Kasumi-1 (cell line): Measurements from ENCODE around the gene GMDS.

Source experiments
- DNase-seq, 2 experiments: peaks; one replicate each; lab custom pipeline; 2025; lab: John Stamatoyannopoulos, UW

GMDS gene

DNA sequence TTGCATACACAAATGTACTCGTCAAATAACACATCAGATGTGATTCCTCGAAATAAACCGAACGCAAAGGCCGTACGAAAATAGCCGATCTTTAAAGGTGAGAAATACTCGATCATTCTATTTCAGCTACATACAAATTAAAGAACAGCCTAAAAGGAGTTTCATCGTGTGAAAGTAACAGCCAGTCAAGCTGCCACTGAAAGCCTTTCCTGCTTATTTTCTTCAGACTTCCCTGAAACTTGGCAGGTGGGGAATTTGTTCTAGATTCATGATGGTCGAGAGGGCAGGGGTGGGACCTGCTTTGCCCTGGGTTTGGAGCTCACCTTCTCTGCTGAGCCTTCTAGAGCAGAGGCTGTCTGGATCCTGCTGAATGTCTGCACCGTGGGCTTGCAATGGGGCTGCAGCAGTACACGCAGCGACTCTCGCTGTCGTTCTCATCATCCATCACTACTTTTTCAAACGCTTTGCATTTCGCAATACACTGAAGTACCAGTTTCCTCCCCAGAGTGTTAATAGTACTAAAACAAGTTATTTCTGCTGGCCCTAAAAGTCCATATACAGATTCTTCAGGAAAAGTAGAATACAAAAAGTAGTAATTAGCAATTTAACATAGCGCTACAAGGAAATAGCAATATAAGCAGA is 619.5 kb downstream of the GMDS start:
- no peak for DNase-seq

DNA sequence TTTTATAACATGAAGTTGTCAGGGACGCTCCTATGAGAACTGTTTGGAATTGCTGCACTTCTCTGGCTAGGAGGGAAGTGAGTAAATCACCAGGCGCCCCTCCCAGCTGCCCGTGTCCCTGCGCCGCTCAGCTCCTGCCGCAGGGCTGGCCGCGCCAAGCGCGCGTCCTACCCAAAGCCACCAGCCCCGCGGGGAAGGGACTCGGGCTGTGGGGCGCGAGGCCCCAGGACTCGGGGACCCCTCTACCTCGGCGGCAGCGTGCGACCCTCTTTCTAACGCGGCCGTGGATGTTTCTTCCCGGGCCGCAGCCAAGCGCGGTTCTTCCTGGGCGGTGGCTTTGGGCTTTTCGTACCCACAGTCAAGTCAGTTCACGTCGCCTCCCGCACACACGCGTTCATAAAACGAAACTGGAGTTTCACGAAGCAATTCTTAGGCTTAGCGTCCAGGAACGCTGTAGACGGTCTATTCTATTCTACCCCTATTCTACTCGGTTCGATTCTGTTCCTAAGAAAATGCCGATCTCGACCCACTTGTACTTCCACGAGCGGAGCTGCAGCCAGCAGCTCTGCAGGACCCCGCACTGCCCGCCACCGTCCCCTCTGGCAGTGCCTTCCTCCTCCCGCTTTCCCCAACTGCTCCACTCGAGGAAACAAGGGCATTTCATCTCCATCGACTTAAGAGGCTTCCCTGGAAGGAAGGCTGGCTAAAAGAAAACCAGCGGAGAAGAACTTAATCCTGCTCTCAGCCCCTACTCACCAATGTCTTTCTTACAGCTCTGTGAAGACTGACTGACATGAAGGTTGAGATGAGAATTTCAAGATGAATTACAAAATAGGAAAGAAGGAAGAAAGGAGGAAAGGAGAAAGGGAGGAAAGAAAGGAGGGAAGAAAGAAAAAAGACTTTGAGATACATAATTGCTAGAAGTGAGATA is 620.3 kb downstream of the GMDS start:
- DNase-seq: no peak

DNA sequence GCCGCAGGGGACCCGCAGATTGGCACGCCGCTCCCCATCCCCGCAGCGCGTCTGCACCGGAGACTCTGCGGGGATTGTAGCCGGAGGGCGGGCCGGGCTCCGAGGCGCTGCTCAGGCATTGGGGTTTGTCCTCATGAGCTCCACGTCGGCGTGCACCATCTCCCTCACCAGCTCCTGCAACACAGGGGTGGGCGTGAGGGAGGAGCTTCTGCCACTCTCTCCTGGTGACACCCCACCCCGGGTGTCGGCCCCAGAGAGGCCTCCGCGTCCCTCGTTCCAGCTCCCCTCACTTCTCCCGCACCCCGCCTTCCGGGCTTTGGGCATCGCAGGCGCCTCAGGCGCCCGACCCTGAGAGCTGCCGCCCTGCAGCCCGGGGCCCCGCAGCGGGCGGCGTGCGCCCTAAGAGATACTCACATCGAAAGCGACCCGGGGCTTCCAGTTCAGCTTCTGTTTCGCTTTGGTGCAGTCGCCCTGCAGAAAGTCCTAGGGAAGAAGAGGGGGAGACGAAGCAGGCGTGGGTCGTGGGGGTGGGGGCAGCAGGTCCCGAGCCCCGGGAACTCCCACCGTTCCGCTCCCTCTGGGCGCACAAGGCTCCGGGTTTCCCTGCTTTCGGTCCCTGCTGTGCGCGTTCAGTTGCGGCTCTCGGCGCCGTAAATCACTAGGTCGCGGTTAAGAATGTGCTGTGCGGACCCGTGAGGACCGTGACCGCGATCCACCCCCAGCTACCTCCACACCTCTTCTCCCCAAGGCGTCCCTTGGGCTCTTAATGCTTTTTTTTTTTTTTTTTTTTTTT is 621.2 kb downstream of the GMDS start:
- DNase-seq: no peak

DNA sequence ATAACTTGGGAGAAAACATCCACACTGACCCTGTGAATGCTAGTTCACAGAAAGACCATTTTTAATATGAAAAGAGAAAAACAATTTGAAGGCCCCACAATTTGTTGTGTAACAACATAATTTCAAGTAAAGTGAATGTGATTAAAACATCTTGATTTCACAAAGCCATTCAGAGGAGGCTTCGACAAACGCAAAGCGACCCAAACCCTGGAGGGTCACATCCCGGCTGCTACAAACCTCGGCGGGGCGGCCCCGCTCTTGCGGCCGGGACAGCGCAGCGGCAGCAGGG is 621.7 kb downstream of the GMDS start:
- DNase-seq: no peak

DNA sequence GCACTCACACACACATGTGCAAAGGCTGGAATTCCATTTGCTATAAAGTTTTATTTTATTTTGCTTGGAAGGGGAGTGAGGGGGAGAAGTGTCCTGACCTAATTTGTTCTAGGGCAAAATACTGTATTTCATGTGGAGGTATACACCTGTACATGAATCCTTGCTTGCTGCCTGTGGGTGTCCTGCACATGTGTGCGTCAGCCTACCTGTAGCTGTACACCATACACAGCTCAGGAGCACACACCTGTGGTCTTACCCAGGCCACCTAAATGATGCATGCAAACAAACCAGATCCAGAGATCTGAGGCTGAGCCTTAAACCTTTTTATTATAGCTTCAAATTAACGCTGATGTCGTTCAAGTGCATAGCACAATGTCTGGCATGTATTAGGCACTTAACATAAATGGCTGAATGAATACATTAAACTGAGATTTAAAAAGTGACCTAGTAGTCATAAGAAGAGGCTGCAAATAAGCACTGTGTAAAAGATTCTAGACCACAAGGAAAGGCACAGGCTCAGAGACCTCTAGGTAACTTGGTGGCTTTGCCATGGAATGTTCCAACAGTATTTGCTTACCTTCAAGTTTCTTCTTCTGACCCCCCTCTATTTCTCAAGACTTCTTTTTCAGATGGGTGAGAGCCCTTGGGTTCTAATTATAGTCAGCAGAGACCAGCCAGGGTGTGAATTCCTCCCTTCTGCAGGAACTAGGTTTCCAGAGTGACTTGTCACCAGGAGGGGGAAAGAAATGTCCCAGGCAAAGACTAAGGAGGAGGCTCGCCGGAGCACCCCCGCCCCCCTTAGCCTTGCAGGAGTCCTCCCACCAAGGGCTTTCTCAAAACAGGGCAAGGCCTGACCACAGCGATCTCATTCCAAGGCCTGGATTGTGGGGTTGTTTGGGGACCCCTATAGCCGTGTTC is 622.3 kb downstream of the GMDS start:
- no peak for DNase-seq

DNA sequence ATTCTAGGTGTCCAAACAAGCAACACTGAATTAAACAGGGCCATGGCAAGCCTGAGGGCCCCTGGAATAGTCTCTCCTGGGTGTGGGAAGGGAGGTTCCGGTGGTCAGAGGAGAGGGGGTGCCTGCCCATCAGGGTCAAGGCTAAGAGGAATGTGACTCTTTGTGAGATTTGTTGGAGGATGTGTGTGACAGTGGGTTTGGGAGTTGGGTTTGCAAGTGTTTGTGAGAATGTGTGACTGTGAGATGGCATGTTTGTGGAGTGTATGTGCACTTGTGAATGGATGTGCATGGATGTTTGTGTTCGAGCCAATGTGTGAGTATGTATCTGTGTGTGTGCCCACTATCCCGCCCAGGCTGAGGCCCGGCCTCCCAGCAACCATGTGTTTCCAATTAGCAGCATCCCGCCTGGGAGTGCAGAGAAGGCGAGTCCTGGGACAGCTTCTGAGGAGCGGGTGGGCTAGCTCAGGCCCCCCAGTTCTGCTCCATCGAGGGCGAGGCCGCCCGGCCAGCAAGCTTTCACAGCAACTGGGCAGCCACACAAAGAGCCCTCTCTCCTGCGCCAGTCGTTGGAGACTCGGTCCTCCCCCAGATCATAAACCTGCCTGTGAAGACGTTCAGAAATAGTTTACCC is 623.1 kb downstream of the GMDS start:
- no peak for DNase-seq

DNA sequence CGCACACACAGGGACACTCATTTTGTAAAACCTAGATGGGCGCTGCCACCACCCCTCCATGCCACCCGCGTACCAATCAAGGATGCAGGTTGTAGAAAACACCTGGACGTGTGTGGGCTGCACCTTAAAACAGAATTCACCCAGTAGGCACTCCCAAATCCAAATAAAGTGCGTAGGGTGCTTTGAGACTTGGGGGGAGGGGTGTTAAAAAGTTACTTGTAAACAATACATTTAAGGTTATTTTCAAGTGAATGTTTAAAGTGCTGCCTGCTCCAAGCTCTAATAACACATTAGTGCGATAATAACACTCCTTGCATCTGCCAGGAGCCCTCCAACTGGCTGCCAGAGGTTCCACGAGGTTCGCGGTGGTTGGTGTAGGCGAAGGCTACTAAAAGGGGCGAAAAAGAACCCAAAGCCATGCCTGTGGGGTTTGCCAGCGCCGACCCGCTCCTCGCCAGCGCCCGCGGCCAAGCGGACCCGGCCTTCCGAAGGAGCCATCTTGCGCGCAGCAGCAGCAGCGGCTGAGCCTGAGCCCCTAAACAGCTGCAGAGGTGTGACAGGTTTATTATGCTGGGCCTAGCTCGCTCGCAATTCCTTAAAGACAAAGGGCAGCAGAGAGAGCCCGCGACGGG is 624.2 kb downstream of the GMDS start:
- DNase-seq: no peak

DNA sequence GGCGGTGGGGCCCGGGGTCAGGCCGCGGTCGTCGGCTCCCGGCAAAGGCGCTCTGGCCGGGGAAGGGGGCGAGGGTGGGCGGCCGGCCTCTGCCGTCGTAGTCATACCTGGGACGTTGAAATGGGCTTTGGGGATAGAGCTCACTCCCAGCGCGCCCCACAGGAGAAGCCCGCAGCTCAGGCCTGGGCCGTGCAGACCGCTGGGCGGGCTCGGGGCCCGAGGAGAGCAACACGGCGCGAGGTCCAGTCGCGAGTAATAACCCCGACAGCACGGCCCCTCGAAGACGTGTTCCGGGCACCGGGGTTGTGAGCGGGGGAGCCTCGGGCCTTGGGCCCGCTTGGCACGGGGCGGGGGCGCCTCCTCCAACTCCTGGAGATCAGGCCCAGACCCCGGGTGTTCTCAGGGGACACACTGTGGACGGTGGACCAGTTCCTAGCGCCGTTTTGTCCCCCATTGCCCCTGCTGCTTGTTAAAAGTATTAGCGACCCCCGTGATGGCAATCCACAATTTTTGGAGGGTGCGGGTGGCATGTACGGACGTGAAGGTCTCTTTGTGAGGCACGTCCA is 624.8 kb downstream of the GMDS start:
- no peak for DNase-seq

DNA sequence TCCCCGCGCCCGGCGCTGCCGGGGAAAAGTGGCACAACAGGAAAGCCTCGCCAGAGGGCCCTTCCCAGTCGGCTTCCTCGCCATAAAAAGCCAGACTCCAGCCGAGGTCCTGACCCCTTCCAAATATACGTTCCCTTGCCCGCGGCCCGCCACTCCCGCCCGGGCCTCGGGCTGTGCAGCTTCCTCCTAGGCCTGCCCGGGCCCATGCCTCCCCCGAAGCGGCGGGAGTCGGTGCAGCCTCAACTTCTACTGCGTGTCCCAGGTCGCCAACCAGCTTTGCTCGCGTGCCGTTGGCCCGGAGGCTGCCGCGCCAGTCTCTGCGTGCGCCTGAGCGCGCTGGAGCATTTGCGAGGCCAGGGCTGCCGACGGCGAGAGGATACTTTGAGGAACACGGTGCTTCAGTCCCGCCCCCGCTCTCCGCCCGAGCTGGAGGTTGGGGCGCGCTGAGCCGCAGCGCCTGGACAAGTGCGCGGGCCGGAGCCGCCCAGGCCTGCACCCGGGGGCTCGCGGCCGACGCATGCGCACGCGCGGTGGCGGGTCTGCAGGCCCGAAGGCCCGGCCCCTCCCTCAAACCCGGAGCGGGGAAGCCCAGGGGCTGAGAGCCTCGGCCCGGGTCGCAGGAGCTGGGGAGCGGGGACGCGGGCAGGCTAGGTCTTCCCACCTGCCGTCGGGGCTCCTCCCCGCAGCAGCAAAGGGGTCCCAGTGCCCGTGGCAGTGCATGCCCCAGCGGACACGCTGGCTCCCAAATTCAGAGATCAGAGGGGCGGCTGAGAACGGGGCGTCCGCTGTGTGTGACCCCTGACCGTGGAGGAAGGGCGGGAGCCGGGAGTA is 625.5 kb downstream of the GMDS start:
- peak in 1 of 2 experiments; percentile 21 for DNase-seq

DNA sequence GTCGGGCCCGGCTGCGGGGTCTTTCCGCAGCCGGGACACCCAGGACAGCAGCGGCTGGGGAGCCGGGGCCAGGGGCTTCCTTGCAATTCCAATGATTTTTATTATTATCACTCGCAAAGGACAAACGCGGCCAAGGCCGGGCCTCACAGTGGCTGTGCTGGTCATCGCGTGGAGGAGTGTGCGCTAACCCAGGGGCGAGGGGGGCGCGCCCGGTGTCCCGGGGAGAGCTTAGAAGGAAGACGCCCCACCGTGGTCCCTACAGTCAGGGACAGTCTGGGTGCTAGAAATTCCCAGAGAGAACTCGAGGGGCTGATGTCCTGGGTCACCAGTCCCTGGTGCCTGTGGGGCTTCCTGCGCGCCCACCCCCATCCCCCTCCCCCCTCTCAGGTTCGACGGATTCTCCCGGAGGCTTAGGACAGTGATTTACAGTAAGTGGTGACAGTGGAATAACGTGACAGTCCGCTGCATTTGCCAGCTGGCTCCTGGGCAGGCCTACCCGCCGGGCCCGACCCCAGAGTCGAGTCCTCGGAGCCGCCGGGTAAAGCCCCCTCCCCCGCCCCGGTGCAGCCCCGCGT is 626.2 kb downstream of the GMDS start:
- DNase-seq: no peak

DNA sequence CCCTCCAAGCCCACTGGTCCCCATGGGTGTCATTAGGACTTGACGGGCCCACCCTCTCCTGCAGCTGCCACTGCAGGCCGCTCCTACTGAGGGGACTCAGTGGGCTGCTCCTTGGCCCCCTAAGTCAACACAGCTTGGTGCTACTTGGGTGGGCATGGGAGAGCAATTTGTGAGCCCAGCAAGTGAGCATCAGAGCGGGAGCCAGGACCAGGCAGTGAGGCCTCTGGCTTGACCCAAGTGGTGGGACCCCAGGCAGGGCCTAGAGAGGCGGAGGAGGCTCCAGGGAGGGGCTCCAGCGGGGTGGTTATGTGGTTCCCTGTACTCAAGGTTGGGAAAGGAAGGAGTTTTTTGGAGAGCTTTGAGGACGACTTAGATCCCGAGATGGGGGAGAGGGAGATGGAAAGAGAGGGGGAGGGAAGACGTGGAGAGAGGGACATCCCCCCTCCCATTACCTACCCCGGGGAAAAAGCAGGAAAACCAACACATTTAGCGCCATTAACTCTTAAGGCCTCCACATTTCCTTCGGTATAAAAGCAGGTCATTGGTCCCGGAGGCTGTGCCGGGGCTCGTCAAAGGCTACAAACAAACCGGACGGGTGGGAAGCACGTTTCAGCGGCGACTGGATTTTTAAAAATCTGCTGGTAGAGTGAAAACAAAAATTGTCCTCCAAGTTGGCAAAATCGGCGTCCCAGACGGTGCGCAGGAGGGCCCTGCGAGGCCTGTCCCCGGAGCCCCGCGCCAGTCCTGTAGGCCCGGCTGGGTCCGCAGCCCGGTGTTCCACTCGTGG is 626.9 kb downstream of the GMDS start:
- DNase-seq: no peak

DNA sequence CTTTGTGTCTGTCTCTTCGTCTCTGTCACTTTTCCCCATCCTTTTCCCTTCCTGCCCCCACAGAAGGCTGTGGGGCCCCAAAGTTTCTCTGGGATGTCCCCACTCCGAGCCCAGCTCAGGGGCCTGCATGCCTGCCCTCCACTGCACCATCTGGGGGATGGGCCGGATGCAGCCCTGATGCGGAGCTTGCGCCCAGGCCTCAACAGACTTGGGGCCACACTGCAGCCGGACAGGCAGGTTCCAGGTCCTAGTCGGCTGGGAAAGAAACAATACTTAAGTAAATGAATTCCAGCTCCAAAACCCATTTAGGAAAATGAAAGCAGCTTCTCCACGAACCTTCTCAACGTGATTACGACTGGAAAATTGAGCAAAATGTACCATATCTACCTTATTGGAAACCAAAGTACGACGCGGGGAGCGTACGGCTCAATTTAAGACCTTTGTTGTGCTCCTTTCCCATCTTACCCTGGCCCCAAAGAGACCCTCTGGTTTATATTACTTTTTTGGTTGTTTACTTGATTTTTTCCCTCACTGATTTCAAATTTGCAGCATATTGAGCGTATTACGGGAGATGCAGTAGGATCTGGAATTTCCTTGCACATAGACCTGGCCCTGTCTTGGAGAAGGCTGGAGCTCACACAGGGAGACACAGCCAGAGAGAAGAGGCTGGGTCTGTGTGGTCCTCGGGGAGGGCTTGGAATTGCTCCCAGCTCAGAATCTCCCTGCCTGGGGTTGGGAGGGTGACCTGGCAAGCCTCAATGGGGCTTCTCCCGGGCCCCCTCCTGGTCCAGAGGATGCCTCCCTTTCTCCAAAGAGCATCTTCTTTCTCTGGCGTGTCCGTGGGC is 627.7 kb downstream of the GMDS start:
- no peak for DNase-seq

DNA sequence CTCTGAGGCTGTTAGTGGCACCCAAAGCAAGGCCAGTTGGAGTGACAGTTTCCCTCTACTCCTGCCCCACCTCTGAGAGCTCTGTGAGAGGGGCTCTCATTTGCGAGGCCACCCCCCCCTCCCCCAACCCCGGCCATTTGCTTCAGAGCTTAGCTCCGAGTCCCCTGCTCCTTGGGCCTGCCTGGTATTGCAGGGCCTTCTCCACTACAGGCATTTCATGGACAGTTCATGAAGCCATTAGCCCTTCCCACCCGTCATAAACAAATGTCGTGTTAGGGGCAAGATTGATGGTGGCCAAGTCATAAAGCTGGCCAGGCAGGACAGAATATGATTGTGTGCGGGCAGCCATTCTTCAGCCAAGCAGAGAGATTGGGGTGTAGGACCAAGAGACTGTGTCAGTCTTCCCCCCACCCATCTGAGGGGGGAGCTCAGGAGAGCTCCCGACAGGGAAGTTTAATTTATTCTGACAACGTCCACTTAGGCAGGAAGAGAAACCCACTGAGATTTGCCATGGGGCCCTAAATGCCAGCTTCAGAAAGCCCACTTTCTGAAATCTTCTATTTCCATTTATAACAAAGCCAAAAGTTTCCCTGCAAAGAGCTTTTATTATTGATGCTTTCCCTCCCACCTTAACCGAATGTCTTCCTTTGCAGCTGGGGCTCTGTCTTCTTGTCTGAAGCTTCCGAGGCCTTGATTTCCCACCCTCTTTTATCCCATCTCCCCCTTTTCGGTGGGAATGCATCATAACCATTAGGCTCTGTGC is 628.5 kb downstream of the GMDS start:
- DNase-seq: no peak

DNA sequence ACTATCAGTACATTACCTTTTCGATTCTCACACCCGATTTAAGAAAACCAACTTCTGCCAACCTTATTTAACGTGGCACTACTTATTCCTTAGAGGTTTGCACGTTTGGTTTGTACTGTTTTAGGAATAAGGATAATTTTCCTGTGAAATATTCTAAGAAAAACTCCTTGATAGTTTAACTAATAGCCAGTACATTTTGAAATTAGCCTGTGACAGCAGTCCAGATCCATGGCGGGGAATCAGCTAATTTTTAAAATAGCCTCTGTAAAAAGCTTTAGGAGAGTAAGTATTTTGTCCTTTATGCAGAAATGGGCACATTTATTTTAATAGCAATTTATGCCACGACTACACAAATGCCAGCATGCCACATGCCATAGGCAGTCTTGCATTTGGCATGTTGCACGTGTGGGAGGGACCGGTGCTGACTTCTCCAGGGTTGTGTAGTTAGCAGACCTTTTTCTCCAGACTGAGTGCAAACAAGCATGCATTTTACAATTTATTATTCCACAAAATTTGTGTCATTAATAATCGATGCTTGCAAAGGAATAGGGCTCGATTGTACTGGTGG is 629.5 kb downstream of the GMDS start:
- DNase-seq: no peak

DNA sequence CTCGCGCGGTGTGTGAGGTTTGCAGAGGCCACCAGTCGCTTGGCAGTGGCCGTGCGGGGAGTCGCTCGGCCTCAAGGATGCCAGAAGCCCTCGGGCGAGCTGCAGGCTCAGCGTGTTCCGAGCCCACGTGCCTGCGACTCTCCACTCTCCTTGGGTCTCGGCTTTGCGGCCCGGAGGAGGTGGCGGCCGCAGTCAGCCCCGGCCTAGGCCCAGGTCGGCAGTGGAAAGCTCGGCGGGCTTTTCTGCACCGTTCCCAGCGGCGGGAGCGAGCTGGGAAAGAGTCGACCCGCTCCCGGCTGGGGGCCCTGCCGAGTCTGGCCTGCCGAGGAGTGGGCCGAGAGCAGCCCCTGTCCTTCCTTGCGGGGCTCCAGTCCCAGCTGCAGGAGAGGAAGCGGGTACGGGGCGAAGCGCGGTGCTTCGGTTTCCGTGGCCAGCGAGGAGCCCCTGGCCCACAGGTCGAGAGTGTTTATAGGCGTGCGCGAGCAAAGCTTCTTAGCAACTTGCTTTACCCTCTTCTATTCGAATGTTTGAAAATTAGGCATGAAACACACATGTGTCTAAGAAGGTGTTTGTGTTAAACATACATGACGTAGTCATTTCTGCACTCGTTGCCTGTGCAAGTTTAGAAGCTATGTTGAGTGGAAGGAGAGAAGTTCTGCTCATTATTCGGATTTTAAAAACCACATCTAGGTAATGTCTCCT is 630.1 kb downstream of the GMDS start:
- no peak for DNase-seq
